ENCODE results near the gene TRAPPC2L.

GRCh38 chr16:88906535-88907105 lies 49.7 kb downstream of the TRAPPC2L start:
- TF ChIP-seq CTCF (IDR thresholded peaks at IDR 0.05; ENCODE audit: insufficient read depth, low read length) (no peak), REST (IDR thresholded peaks at IDR 0.05; ENCODE audit: insufficient replicate concordance, low read depth) (no peak), POLR2AphosphoS5 (IDR thresholded peaks at IDR 0.05; ENCODE audit: low read depth) (no peak), GABPA (IDR thresholded peaks at IDR 0.05; ENCODE audit: low read depth) (no peak)

Measured in HL-60 (cell line).